Activated T-cell treated with anti-CD3 and anti-CD28 coated beads, Interleukin-2, amount 50 U/mL, for 48 hours (primary cell): ENCODE measurements around the gene PPP1R9B.

Source experiments
- DNase-seq, 2 experiments: peaks; one replicate each; pipeline ENCODE4 v3.0.0-alpha.2; 2020

PPP1R9B gene

DNA sequence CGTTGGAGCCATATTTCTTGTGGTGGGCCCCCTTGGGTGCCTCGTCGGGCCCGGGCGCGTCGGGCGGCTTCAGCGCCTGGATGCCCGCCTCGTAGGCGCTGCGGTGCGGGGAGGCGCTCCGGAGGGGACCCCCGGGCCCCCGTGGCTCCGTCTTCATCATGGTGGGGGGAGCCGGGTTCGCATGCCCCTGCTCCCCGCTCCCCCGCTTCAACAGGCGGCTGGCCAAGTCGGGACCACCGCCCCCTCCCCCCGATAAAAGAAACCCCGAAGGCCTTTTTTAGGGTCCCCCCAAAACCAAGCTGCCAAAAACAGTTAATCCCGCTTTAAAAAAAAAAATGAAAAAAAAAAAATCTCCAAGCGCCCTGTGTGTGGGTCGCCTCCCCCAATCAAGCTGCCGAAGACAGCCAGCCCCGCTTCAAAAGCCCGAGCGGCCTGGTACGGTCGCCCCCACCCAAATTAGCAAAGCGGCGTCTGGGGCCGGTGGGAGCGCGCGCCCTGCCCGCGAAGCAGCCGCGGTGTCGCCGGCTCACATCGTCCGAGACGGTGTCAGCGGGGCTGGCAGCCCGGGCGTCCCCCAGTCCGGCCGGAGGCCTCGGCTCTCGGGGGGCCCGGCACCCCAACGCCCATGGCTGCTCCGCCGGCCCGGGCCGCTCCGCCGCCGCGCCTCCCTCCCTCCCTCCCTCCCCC, at the start of gene PPP1R9B:
PPP1R9B (minus strand) TSS at position 324 of the 687 bp plus-strand sequence; CDS start at position 160, 164 bp downstream.
- DNase-seq, result no peak

- peak; percentile 48 to 58 for DNase-seq
Observed at GRCh38 chr17:50199803-50200456, 49.5 kb upstream of the PPP1R9B start.

GRCh38 chr17:50199211-50199802, 48.8 kb upstream of the PPP1R9B start:
- no peak for DNase-seq

GRCh38 chr17:50198026-50198669, 47.7 kb upstream of the PPP1R9B start:
- DNase-seq, result peak; percentile 76 to 78

GRCh38 chr17:50196826-50197225, 46.3 kb upstream of the PPP1R9B start:
- DNase-seq, result no peak

- DNase-seq, result no peak
Observed at GRCh38 chr17:50196036-50196435, 45.6 kb upstream of the PPP1R9B start.

GRCh38 chr17:50194934-50195865, 44.7 kb upstream of the PPP1R9B start:
- DNase-seq, result no peak

- DNase-seq, result no peak
Observed at GRCh38 chr17:50194140-50194933, 43.9 kb upstream of the PPP1R9B start.

- DNase-seq, result no peak
Observed at GRCh38 chr17:50192618-50193291, 42.3 kb upstream of the PPP1R9B start.

GRCh38 chr17:50192144-50192617, 41.7 kb upstream of the PPP1R9B start:
- DNase-seq, result no peak

GRCh38 chr17:50191359-50192143, 41.1 kb upstream of the PPP1R9B start:
- no peak for DNase-seq

GRCh38 chr17:50190603-50191358, 40.3 kb upstream of the PPP1R9B start:
- DNase-seq, result no peak

DNA sequence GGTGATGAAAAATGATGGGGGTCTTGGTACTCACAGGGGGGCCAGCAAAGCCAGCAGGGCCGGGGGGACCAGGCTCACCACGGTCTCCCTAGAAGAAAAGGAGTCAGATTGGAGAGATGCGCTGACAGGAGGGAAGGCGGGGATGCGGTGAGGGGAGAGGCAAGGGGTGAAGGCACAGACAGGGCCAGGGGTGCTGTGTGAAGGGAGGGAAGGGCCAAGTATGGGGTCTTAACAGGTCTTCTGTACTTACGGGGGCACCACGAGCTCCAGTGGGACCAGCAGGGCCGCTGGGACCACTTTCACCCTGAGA, 39.8 kb upstream of the PPP1R9B start:
- no peak for DNase-seq

DNA sequence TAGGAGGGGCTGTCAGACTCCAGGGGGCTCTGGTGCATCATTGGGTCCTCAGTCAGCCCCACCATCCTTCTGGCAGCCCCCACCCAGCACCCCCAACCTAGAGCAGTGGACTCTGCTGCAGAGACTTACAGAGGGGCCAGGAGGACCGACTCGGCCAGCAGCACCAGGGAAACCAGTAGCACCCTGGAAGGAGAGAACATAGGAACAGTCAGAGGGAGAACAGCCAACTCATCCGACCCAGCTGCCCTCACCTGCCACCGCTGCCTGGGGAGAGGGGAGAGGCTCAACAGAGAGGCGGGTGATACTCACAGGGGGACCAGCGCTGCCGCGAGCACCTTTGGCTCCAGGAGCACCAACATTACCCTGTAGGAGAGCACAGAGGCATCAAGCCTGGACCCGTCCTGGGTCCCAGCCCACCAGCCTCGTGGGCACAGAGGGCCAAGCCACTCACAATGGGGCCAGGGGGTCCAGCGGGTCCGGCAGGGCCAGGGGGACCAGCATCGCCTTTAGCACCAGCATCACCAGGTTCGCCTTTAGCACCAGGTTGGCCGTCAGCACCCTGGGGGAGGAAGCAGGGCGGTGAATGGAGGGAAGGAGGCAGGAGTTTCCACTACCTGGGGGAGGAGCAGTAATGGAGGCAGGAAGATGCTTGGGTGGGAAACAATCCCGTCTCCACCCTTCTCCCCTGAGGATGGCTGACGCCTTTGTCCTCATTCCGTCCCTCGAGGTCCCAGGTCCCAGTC, 39.2 kb upstream of the PPP1R9B start:
- no peak for DNase-seq

DNA sequence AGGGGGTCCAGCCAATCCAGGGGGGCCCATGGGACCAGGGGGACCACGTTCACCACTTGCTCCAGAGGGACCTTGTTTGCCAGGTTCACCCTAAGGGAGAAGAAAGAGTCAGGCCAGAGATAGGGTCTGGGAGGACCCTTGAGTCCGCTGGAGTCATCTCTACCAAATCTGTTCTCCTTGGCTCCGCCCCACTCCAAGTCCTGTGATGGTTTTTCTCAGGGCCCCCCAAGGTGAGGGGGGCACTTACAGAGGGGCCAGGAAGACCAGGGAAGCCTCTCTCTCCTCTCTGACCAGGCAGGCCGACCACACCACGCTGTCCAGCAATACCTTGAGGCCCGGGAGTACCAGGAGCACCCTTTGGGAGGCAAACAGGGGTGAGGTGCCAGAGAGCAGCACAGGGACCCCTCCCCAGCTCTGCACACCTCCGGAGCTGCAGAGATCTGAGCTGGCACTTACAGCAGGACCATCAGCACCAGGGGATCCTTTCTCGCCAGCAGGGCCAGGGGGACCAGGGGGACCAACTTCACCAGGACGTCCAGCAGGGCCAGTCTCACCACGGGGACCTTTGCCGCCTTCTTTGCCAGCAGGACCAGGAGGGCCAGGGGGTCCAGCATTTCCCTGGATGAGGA, 38.6 kb upstream of the PPP1R9B start:
- no peak for DNase-seq

DNA sequence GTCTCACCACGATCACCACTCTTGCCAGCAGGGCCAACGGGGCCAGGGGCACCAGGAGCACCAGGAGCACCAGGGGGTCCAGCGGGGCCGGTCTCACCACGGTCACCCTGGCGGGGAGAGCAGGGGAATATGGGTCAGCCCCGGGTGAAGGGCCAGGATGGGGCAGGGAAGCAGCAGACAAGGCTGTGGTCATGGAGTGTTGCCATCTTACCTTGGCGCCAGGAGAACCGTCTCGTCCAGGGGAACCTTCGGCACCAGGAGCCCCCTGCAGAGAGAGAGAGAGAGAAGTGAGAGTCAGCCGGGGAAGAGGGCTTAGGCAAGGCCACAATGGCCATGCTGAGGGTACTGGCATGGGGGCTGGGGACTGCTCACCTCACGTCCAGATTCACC, 38.0 kb upstream of the PPP1R9B start:
- DNase-seq, result no peak

DNA sequence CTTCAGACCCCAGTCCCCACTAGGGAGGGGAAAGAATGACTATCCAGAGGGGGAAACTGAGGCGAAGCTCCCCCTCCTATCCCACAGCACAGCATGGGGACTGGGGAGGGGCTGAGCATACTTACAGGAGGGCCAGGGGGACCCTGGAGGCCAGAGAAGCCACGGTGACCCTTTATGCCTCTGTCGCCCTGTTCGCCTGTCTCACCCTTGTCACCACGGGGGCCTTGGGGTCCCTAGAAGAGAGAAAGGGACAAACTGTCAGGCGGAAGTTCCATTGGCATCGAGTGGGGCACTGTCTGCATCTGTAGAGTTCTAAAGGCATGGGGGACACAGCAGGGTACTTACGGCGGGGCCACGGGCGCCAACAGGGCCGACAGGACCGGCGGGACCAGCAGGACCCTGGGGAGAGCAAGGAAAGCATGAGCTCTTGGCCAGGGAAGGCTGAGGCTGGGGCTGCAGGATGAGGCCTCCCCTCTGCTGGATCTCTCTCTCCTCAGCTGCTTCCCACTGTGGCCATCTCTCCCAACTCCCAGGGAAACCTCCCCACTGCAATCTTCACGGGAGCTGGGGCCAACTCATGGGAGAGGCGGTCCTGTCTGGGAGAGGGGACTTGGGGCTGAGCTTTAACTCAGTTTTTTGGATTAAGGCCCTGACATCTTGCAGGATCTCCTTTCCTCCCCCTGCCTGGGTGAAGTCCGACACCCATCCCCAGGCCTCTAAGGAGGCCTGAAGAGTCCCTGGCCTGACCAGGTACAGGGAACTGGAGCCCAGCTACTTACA, 37.5 kb upstream of the PPP1R9B start:
- no peak for DNase-seq

DNA sequence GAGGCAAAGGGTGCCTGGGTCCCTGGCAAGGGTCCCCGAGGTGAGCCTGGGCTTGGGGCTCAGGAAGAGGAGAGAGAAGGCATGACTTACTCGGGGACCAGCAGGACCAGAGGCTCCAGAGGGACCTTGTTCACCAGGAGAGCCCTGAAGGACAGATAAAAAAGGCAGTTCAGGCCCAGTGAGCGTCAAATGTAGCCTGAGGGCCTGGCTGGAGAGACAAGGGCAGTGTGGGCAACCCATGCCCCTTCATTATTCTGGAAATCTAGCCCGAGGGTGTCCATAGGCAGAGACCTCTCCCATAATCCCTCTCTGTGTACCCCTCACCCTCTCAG, 36.9 kb upstream of the PPP1R9B start:
- DNase-seq, result no peak
